Uterus (tissue), 2 donors: ENCODE data around the gene C1QTNF9B.

Experiments
- CTCF ChIP-seq, 4 experiments: fragments of 200-600 bp in 2 of 4; fragments of 450-650 bp in 2 of 4; sonication (generic) in 2 of 4; IDR thresholded peaks; one replicate each; pipeline ENCODE4 v1.5.1; 2016 to 2019; ENCODE audit warnings: antibody characterized with exemption in 4 of 4, mild to moderate bottlenecking in 2 of 4, moderate library complexity in 1 of 4
- POLR2A ChIP-seq, 2 donors: fragments of 450-650 bp; IDR thresholded peaks; one replicate each; pipeline ENCODE4 v1.6.1; 2016; ENCODE audit warnings: antibody characterized with exemption in 2 of 2, mild to moderate bottlenecking in 1 of 2, moderate library complexity in 1 of 2

- TF ChIP-seq CTCF (IDR thresholded peaks at IDR 0.05) (no peak), POLR2A (IDR thresholded peaks at IDR 0.05) (no peak)
Measured at GRCh38 chr13:23859455-23859854, 37.8 kb downstream of the C1QTNF9B start.
